Liver (tissue), 3 donors: ENCODE data around the gene APOD.

ENCODE experiments used
- CTCF ChIP-seq: fragments of 150-350 bp; IDR thresholded peaks from 2 replicates; pipeline ENCODE4 v1.5.1; 2017; ENCODE audit warnings: improper control_type of control experiment, low read depth, low read length; ENCODE audit not compliant: missing input control
- EGR1 ChIP-seq, 2 donors: IDR thresholded peaks; 2 replicates each; pipeline ENCODE4 v1.6.1; 2016 to 2018; ENCODE audit warnings: antibody characterized with exemption in 2 of 2, low read depth in 2 of 2
- JUND ChIP-seq, 2 donors: IDR thresholded peaks; 2 replicates each; pipeline ENCODE4 v1.6.1; 2016; ENCODE audit warnings: antibody characterized with exemption in 2 of 2
- MAX ChIP-seq: IDR thresholded peaks from 2 replicates; pipeline ENCODE4 v1.6.1; 2016; ENCODE audit warnings: antibody characterized with exemption
- RAD21 ChIP-seq, 2 donors: IDR thresholded peaks; 2 replicates each; pipeline ENCODE4 v1.6.1; 2016; ENCODE audit warnings: antibody characterized with exemption in 2 of 2, mild to moderate bottlenecking in 2 of 2
- ZBTB33 ChIP-seq: IDR thresholded peaks from 2 replicates; pipeline ENCODE4 v1.6.1; 2016; ENCODE audit warnings: antibody characterized with exemption
- donor health status: healthy.
- donor health status: healthy.

- TF ChIP-seq EGR1 (IDR thresholded peaks at IDR 0.05; ENCODE audit: low read depth in 2 of 2) (no peak), JUND (IDR thresholded peaks at IDR 0.05) (no peak), MAX (no peak), CTCF (no peak), RAD21 (IDR thresholded peaks at IDR 0.05) (no peak), ZBTB33 (no peak)
Observed at GRCh38 chr3:195548501-195548900, 35.2 kb downstream of the APOD start.
